GM18499 (cell line): ENCODE data around the gene QPRT.
A peak's percentile ranks its signal among the peaks of the same experiment; 100 is the strongest.
"Not testable (repeated sequence)": the region's sequence is repeated elsewhere in the genome, so short reads cannot be mapped to it uniquely, and the experiment has no call there.

Experiments
- ATAC-seq: cut with Tn5 transposase; IDR thresholded peaks from one replicate; pipeline ENCODE4 v1.9.1; 2021; ENCODE audit warnings: moderate number of reproducible peaks; ENCODE audit not compliant: insufficient read depth, unreplicated experiment

QPRT gene

DNA sequence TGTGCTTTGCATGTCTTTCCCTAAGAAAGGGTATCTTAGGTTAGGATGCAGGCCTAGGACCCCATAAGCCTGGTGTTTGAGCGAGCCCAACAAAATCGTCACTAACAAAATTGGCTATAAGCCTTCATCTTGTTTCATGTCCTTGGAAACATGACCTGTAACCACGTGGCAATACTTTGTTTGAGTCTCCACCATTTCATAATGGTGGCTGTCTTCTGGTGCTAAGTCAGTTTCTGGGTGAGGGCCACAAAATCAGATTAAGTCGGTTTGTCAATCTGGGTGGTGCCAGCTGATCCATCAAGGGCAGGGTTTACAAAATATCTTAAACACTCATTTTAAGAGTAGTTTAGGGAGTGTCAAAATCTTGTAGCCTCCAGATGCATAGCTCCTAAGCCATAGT lies 33.8 kb downstream of the QPRT start:
- no peak for ATAC-seq

DNA sequence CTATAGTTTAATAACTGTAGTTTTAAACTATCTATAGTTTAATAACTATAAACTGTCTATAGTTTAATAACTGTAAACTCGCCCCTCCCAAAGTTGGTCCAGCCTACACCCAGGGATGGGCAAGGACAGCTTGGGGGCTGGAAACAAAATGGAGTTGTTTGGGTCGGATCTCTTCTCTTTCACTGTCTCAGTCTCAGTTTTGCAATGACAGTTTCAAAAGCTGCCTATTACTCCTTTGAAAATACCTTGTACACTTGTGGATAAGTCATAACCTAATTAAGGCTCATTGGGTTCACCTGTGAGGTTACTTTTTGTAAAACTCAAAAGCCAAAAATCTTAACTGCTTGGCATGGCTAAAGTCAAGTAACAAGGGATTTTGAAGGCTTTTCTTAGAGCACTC lies 35.4 kb downstream of the QPRT start:
- ATAC-seq: no peak

- no peak for ATAC-seq
Measured at GRCh38 chr16:29714972-29715371, 36.0 kb downstream of the QPRT start.

GRCh38 chr16:29717113-29717512 lies 38.1 kb downstream of the QPRT start:
- no peak for ATAC-seq

- no peak for ATAC-seq
Measured at GRCh38 chr16:29719063-29719462, 40.1 kb downstream of the QPRT start.

- no peak for ATAC-seq
Measured at GRCh38 chr16:29720703-29721102, 41.7 kb downstream of the QPRT start.

DNA sequence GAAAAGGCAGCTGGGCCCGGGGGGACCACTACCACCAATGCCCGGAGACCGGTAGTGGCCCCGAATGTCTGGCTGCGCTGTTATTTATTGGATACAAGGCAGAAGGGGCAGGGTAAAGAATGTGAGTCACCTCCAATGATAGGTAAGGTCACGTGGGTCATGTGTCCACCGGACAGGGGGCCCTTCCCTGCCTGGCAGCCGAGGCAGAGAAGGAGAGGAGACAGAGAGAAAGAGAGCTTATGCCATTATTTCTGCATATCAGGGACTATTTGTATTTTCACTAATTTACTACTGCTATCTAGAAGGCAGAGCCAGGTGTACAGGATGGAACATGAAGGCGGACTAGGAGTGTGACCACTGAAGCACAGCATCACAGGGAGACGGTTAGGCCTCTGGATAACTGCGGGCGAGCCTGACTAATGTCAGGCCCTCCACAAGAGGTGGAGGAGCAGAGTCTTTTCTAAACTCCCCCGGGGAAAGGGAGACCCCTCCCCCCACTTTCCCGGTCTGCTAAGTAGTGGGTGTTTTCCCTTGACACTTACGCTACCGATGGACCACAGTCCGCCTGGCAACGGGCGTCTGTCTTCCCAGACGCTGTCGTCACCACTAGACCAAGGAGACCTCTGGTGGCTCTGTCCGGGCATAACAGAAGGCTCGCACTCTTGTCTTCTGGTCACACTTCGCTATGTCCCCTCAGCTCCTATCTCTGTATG lies 42.3 kb downstream of the QPRT start:
- ATAC-seq: not testable (repeated sequence)

DNA sequence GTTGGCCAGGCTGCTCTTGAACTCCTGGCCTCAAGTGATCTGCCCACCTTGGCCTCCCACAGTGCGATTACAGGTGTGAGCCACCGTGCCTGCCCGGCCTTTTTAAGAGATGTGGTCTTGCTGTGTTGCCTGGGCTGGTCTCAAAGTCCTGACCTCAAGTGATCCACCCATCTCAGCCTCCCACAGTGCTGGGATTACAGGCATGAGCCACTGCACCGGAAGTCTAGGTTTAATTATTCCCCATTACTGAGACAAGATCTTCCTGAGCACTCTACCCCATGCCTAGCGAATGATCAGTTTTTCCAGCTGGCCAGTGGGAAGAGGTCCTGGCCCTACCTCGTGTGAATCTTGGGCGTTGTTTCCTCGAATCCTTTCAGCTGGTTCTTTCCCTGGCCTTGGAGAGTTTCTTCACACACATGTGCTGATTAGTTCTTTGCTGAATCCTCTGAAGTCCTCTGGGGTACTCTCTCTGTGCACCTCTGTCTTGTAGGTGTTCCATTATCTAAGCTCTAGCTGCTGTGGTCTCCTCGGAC lies 47.9 kb downstream of the QPRT start:
- ATAC-seq: no peak

DNA sequence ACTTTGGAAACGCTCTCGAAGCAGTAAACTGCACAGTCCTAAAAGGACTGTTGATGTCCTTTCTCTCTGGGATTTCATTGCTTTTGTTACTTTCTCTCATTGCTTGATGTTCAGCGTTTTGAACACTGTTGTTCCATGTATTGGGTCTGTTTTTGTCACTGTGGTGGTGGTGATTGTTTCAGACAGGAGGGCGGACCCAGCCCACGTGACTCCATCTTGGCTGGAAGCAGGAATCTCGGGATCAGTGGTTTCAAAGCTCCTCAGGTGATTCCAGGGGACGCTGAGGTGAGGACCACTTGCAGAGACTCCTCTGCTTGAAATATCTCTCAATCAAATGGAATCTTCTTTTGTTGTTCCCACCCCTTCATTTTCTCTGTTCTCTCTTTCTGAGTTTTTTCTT lies 48.5 kb downstream of the QPRT start:
- no peak for ATAC-seq

GRCh38 chr16:29729116-29729521 lies 50.1 kb downstream of the QPRT start:
- no peak for ATAC-seq

GRCh38 chr16:29730649-29731048 lies 51.7 kb downstream of the QPRT start:
- no peak for ATAC-seq

DNA sequence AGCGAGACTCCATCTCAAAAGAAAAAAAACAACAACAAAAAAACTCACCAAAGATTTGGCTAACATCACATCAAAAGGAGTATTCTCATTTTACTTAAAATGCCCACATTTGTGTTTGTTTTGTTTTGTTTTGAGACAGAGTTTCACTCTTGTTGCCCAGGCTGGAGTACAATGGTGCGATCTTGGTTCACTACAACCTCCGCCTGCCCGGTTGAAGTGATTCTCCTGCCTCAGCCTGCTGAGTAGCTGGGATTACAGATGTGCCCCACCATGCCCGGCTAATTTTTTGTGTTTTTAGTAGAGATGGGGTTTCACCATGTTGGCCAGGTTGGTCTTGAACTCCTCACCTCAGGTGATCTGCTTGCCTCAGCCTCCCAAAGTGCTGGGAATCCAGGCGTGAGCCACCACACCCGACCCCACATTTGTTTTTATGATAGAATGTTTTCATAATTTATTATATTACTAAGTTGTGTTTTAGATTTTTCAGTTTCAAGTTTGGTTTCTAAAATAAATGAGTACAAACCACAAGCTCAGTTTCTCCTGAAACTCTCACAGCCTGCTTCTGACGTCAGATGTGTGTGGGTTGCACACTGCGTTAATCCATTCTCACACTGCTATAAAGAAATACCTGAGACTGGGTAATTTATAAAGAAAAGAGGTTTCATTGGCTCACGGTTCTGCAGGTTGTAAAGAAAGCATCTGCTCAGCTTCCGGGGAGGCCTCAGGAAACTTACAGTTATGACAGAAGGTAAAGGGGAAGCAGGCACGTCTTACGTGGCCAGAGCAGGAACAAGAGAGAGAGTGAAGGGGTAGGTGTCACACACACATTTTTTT lies 53.0 kb downstream of the QPRT start:
- ATAC-seq: peak; percentile 43

- ATAC-seq: no peak
Measured at GRCh38 chr16:29734786-29735185, 55.8 kb downstream of the QPRT start.

- no peak for ATAC-seq
Measured at GRCh38 chr16:29736112-29736511, 57.1 kb downstream of the QPRT start.

- no peak for ATAC-seq
Measured at GRCh38 chr16:29736764-29737163, 57.8 kb downstream of the QPRT start.

DNA sequence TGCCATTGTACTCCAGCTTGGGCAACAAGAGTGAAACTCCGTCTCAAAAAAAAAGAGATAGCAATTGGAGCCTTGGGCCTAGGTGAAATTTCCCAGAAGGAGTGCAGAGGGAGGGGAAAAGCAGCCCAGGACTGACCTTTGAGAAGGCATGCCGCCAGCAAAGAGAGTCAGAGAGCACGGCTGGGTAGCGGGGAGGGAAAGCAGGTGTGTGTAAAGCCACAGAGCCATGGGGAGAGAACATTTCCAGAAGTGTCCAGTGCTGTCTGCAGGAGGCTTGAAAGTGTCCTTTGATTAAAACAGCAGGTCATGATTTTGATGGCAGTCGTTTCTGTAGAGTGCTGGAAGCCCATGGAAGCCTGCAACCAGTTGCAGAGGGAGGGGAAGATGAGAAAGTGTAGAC lies 58.7 kb downstream of the QPRT start:
- no peak for ATAC-seq

GRCh38 chr16:29738514-29738913 lies 59.5 kb downstream of the QPRT start:
- no peak for ATAC-seq

DNA sequence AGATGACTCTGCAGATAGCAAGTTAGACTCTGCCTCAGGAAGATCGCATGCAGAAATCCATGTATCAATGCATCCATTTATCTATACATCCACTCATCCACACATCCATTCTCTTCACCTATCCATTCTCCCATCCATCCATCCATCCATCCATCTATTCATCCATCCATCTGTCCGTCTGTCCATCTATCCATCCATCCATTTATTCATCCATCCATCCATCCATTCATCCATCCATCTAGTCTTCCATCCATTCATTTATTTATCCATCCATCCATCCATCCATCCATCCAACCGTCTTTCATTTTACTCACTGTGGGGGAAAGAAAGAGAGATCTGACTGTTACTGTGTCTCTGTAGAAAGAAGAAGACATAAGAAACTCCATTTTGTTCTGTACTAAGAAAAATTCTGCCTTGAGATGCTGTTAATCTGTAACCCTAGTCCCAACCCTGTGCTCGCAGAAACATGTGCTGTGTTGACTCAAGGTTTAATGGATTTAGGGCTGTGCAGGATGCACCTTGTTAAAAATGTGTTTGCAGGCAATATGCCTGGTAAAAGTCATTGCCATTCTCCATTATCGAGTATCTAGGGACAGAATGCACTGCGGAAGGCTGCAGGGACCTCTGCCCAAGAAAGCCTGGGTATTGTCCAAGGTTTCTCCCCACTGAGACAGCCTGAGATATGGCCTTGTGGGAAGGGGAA lies 61.1 kb downstream of the QPRT start:
- not testable (repeated sequence) for ATAC-seq

DNA sequence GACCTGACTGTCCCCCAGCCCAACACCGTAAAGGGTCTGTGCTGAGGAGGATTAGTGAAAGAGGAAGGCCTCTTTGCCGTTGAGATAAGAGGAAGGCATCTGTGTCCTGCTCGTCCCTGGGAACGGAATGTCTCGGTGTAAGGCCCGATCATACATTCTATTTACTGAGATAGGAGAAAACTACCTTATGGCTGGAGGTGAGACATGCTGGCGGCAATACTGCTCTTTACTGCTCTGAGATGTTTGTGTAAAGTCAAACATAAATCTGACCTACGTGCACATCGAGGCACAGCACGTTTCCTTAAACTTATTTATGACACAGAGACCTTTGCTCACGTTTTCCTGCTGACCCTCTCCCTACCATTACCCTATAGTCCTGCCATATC lies 61.6 kb downstream of the QPRT start:
- ATAC-seq: not testable (repeated sequence)

DNA sequence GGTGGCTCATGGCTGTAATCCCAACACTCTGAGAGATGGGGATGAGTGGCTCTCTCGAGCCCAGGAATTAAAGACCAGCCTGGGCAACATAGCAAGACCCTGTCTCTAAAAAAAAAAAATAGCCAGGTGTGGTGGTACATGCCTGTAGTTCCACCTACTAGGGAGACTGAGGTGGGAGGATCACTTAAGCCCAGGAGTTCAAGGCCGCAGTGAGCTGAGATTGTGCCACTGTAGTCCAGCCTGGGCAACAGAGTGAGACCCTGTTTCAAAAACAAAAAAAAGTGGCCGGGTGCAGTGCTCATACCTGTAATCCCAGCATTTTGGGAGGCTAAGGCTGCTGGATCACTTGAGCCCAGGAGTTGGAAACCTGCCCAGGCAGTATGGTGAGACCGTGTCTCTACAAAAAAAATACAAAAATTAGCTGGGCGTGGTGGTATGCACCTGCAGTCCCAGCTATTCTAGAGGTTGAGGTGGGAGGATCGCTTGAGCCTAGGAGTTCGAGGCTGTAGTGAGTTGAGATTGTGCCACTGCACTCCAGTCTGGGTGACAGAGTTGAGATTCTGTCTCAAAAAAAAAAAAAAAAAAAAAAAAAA lies 63.8 kb downstream of the QPRT start:
- ATAC-seq: no peak

GRCh38 chr16:29743475-29743826 lies 64.5 kb downstream of the QPRT start:
- ATAC-seq: no peak
